Tibial nerve (tissue), 4 donors: Measurements from ENCODE around the gene CDC42SE2.

Experiments
- EP300 ChIP-seq, 2 donors: sonication (generic); formaldehyde crosslinking; IDR thresholded peaks; one replicate each; pipeline ENCODE4 v1.6.1; 2017; ENCODE audit warnings: antibody characterized with exemption in 2 of 2, mild to moderate bottlenecking in 1 of 2
- TF ChIP-seq, protein P1 (sequence below), 5 experiments: fragments of 200-600 bp in 3 of 5; fragments of 450-650 bp in 2 of 5; sonication (generic) in 3 of 5; IDR thresholded peaks; one replicate each; pipeline ENCODE4 v1.5.1; 2016 to 2019; ENCODE audit warnings: antibody characterized with exemption in 5 of 5, mild to moderate bottlenecking in 3 of 5, moderate library complexity in 2 of 5

DNA sequence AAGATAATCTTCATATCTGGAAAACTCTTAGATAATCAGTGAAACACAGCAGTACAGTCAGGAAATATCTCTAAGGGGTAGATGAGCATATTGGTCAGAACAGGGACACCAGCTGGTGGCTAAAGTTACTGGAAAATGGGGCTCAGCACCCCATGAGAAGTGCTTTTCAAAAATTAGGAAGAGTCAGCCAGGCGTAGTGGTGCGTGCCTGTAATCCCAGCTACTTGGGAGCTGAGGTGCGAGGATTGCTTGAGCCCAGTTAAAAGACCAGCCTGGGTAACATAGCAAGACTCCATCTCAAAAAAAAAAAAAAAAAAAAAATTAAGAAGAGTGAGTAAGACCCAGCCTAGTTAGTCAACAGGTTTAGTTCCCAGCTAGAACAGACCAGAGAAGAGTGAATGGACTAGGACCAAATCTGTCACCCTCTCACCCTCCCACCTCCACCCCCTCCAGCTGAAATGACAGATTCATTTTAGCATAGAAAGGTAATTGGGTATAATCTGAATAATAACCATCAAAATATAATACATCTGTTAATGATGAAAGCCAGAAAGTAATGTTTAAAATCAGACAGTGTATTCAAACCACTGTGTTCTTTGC is 120.9 kb downstream of the CDC42SE2 start:
- no peak for TF ChIP-seq EP300 (IDR thresholded peaks at IDR 0.05)
- TF ChIP-seq, protein P1, sequence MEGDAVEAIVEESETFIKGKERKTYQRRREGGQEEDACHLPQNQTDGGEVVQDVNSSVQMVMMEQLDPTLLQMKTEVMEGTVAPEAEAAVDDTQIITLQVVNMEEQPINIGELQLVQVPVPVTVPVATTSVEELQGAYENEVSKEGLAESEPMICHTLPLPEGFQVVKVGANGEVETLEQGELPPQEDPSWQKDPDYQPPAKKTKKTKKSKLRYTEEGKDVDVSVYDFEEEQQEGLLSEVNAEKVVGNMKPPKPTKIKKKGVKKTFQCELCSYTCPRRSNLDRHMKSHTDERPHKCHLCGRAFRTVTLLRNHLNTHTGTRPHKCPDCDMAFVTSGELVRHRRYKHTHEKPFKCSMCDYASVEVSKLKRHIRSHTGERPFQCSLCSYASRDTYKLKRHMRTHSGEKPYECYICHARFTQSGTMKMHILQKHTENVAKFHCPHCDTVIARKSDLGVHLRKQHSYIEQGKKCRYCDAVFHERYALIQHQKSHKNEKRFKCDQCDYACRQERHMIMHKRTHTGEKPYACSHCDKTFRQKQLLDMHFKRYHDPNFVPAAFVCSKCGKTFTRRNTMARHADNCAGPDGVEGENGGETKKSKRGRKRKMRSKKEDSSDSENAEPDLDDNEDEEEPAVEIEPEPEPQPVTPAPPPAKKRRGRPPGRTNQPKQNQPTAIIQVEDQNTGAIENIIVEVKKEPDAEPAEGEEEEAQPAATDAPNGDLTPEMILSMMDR (IDR thresholded peaks at IDR 0.05) = no peak
